Sigmoid colon (tissue), 4 donors: Measurements from ENCODE around the gene OR7G3.

Experiments
- CTCF ChIP-seq, 4 experiments: fragments of 450-650 bp in 3 of 4; fragments of 200-600 bp in 1 of 4; IDR thresholded peaks; one replicate each; pipeline ENCODE4 v1.5.1; 2016 to 2019; ENCODE audit warnings: antibody characterized with exemption in 4 of 4, mild to moderate bottlenecking in 3 of 4, moderate library complexity in 2 of 4
- EP300 ChIP-seq, 4 donors: sonication (generic); formaldehyde crosslinking; IDR thresholded peaks; one replicate each; pipeline ENCODE4 v1.6.1; 2017; ENCODE audit warnings: antibody characterized with exemption in 4 of 4

DNA sequence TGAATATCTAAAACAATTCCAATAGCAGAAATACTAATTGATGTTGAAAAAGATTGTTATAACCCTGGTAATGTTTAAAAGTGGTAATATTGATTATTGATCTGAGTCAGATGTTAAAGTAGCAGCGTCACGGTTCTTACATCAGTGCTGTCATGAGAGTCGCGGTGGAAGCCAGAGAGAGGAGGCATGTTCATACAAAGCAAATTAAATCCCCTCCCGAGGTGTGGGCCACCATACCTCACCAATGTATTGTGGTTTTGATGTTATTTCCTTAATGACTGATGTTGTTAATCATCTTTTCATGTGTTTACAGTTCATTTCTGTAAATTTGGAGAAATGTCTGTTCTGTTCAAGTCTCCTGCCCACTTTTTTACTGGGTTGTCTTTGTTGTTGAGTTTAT, 24.6 kb upstream of the OR7G3 start:
- TF ChIP-seq EP300 (IDR thresholded peaks at IDR 0.05), result no peak
- no peak for TF ChIP-seq CTCF (IDR thresholded peaks at IDR 0.05)
